OCI-LY1 (cell line): ENCODE data around the gene CLDN9.

Experiments
- CTCF ChIP-seq: fragments of 200-600 bp; sonication (generic), shearing (Covaris generic); IDR thresholded peaks from 2 replicates; pipeline ENCODE4 v1.5.1; 2017; ENCODE audit warnings: mild to moderate bottlenecking, antibody characterized with exemption, low read length, moderate library complexity, mixed read lengths
- EZH2 ChIP-seq: fragments of 200-600 bp; sonication (generic), shearing (Covaris generic); IDR thresholded peaks from 2 replicates; pipeline ENCODE4 v1.8.0; 2017; ENCODE audit warnings: borderline replicate concordance, mixed run types, mild to moderate bottlenecking, antibody characterized with exemption, low read length, moderate library complexity, mixed read lengths

GRCh38 chr16:3025032-3026002 is 12.6 kb downstream of the CLDN9 start:
- TF ChIP-seq CTCF (no peak), EZH2 (no peak)
